Gastroesophageal sphincter (tissue), 4 donors: Measurements from ENCODE around the gene ARL2. TPM values are rescaled to one million over a fixed set of nuclear protein-coding genes. Genes with fewer than 3 reads are reported as not detected.
"Not testable (repeated sequence)": the region's sequence is repeated elsewhere in the genome, so short reads cannot be mapped to it uniquely, and the experiment has no call there.

Experiments used
- ATAC-seq: fragments of 150-250 bp; one replicate; pipeline ENCODE4 v1.9.1; 2016; ENCODE audit warnings: mild to moderate bottlenecking, moderate library complexity
- H3K27ac ChIP-seq, 4 donors: fragments of 200-600 bp; sonication (generic) in 3 of 4; 1 replicate in 3 of 4; 2 replicates in 1 of 4; pipeline ENCODE4 v1.5.1; 2016 to 2019
- H3K27me3 ChIP-seq: fragments of 200-600 bp; sonication (generic); one replicate; pipeline ENCODE4 v1.5.1; 2019
- H3K36me3 ChIP-seq, 2 donors: fragments of 200-600 bp; sonication (generic); one replicate each; pipeline ENCODE4 v1.5.1; 2019; ENCODE audit warnings: control low read depth in 1 of 2
- H3K4me1 ChIP-seq, 3 donors: fragments of 200-600 bp; sonication (generic); 1 replicate in 2 of 3; 2 replicates in 1 of 3; pipeline ENCODE4 v1.5.1; 2016 to 2019; ENCODE audit warnings: control low read depth in 2 of 3
- H3K4me3 ChIP-seq, 2 donors: fragments of 200-600 bp; sonication (generic); one replicate each; pipeline ENCODE4 v1.5.1; 2019; ENCODE audit warnings: mild to moderate bottlenecking in 1 of 2, moderate library complexity in 1 of 2
- H3K9me3 ChIP-seq, 3 donors: fragments of 200-600 bp; sonication (generic); one replicate each; pipeline ENCODE4 v1.5.1; 2017 to 2019; ENCODE audit warnings: control low read depth in 2 of 3
- EP300 ChIP-seq: sonication (generic); formaldehyde crosslinking; IDR thresholded peaks from one replicate; pipeline ENCODE4 v1.6.1; 2017; ENCODE audit warnings: antibody characterized with exemption, mild to moderate bottlenecking
- POLR2A ChIP-seq, 2 donors: fragments of 450-650 bp; IDR thresholded peaks; one replicate each; pipeline ENCODE4 v1.6.1; 2017; ENCODE audit warnings: antibody characterized with exemption in 2 of 2, mild to moderate bottlenecking in 2 of 2, moderate library complexity in 1 of 2
- POLR2AphosphoS5 ChIP-seq: sonication (generic); formaldehyde crosslinking; IDR thresholded peaks from one replicate; pipeline ENCODE4 v1.6.1; 2017; ENCODE audit warnings: antibody characterized with exemption
- WGBS, 2 donors: methylation state at CpG; one replicate each; pipeline ENCODE4 v1.1.5; 2018; ENCODE audit warnings: low coverage in 1 of 2; 5-methylcytosine and 5-hydroxymethylcytosine counted together
- total RNA-seq, 4 donors: library from RNA; depleted of rRNA; stranded (reverse); fragments of >200 nt; gene quantifications; one replicate each; pipeline ENCODE4 v1.1.0, GENCODE V29; 2016
- TF ChIP-seq, protein P1 (sequence below), 4 experiments: fragments of 200-600 bp in 2 of 4; fragments of 450-650 bp in 2 of 4; sonication (generic) in 1 of 4; IDR thresholded peaks; one replicate each; pipeline ENCODE4 v1.5.1; 2017 to 2019; ENCODE audit warnings: antibody characterized with exemption in 4 of 4, mild to moderate bottlenecking in 2 of 4, moderate library complexity in 2 of 4

The ARL2 gene
- total RNA-seq, 4 donors from 2014 or later: 158 to 220 (median 179) TPM

- Histone ChIP-seq H3K9me3 (no peaks in the 10 kb centered on the region), H3K36me3 (no peaks in the 10 kb centered on the region), H3K4me1 (peaks cover 0 to 22% (median 0%) of the 10 kb centered on the region in 3 donors), H3K27me3 (no peaks in the 10 kb centered on the region), H3K27ac (no peak overlapping the region), H3K4me3 (no peak overlapping the region)
- TF ChIP-seq, protein P1, sequence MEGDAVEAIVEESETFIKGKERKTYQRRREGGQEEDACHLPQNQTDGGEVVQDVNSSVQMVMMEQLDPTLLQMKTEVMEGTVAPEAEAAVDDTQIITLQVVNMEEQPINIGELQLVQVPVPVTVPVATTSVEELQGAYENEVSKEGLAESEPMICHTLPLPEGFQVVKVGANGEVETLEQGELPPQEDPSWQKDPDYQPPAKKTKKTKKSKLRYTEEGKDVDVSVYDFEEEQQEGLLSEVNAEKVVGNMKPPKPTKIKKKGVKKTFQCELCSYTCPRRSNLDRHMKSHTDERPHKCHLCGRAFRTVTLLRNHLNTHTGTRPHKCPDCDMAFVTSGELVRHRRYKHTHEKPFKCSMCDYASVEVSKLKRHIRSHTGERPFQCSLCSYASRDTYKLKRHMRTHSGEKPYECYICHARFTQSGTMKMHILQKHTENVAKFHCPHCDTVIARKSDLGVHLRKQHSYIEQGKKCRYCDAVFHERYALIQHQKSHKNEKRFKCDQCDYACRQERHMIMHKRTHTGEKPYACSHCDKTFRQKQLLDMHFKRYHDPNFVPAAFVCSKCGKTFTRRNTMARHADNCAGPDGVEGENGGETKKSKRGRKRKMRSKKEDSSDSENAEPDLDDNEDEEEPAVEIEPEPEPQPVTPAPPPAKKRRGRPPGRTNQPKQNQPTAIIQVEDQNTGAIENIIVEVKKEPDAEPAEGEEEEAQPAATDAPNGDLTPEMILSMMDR (IDR thresholded peaks at IDR 0.05): no peak
- TF ChIP-seq EP300 (no peak), POLR2AphosphoS5 (no peak), POLR2A (IDR thresholded peaks at IDR 0.05) (no peak)
- WGBS, 2 donors: 40 to 90% methylated on average over 1 of the region's 1 CpG
- no peak for ATAC-seq
Observed at GRCh38 chr11:64998141-64998540, 15.8 kb upstream of the ARL2 start.

DNA sequence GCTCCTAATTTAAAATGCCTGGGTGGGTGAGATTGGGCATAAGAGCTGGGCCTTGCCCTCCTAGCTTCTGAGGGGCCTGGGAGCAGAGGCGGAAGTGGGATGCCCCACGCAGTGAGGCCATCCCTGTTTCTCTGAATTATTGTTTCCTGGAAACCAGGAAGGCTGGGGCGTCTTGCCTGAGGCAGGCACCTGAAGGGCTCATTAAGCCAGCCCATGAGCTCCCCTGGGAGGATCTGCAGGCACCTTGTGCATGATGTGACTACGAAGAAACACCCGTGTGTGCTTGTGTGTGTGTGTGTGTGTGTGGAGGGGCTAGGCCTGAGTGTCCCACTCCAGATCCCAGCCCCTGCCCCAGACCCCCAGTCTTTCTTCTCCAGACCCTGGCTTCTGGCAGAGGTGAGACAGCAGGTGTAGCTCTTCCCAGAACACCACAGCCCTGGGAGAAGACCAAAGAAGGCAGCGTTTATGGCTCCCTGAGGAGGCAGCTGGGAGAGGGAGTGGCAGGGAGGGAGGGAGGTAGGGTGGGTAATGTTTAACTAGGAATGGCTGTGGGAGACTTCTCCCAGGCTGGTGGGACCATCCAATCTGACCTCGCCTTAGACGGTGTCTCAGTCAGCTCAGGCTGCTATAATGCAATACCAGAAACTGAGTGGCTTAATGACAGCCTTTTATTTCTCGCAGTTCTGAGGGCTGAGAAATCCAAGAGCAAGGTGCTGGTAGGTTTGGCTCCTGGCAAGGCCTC, 15.1 kb upstream of the ARL2 start:
- TF ChIP-seq, protein P1 (IDR thresholded peaks at IDR 0.05): no peak
- no peak for TF ChIP-seq EP300
- no peak for TF ChIP-seq POLR2AphosphoS5
- TF ChIP-seq POLR2A (IDR thresholded peaks at IDR 0.05): no peak
- ATAC-seq: no peak
- WGBS, 2 donors: 48 to 67% methylated on average over 1 to 2 of the region's 9 CpGs

DNA sequence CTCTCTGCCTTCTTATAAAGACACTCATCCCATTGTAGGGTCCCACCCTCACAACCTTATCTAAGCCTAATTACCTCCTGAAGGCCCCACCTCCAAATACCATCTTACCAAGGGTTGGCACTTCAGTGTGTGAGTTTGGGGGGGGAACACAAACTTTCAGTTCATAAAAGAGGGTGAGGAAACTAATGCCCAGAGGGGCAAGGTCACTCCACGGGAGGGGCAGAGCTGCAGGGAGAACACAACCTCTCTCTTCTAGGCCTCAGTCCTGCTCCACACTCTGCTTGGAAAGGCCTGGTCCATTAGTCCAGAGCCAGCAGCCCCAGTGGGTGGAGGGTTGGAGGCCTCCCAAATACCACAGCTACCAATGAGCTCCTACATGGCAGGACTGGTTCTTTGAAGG, 14.5 kb upstream of the ARL2 start:
- no CpG with 5 or more reads among the region's 1 CpG for WGBS, 2 donors
- TF ChIP-seq, protein P1 (IDR thresholded peaks at IDR 0.05): no peak
- TF ChIP-seq POLR2A (IDR thresholded peaks at IDR 0.05) (no peak), EP300 (no peak), POLR2AphosphoS5 (no peak)
- no peak for ATAC-seq

More for the DNA sequence above, 15.1 kb upstream of the ARL2 start:
- H3K36me3 ChIP-seq: no peaks in the 10 kb centered on the region
- no peaks in the 10 kb centered on the region for H3K27me3 ChIP-seq
- no peaks in the 10 kb centered on the region for H3K9me3 ChIP-seq
- H3K4me1 ChIP-seq: peaks cover 0 to 22% (median 0%) of the 10 kb centered on the region in 3 donors
- no peak overlapping the region for H3K4me3 ChIP-seq
- H3K27ac ChIP-seq: no peak overlapping the region

GRCh38 chr11:65002706-65003105, 11.3 kb upstream of the ARL2 start:
- Histone ChIP-seq H3K36me3 (no peaks in the 10 kb centered on the region), H3K27me3 (no peaks in the 10 kb centered on the region), H3K4me3 (no peak overlapping the region), H3K9me3 (no peaks in the 10 kb centered on the region), H3K27ac (no peak overlapping the region), H3K4me1 (no peaks in the 10 kb centered on the region)
- WGBS, 2 donors: 39 to 42% methylated on average over 4 of the region's 5 CpGs
- ATAC-seq: no peak
- TF ChIP-seq EP300: no peak
- TF ChIP-seq, protein P1 (IDR thresholded peaks at IDR 0.05): no peak

More for the DNA sequence above, 14.5 kb upstream of the ARL2 start:
- Histone ChIP-seq H3K36me3 (no peaks in the 10 kb centered on the region), H3K4me3 (no peak overlapping the region), H3K9me3 (no peaks in the 10 kb centered on the region), H3K27ac (no peak overlapping the region), H3K27me3 (no peaks in the 10 kb centered on the region), H3K4me1 (peaks cover 0 to 22% (median 0%) of the 10 kb centered on the region in 3 donors)

- TF ChIP-seq POLR2A (IDR thresholded peaks at IDR 0.05): no peak
- WGBS, 2 donors: 48 to 80% methylated on average over 2 of the region's 7 CpGs
- H3K4me1 ChIP-seq: no peaks in the 10 kb centered on the region
Observed at GRCh38 chr11:65003282-65003681, 10.7 kb upstream of the ARL2 start.

DNA sequence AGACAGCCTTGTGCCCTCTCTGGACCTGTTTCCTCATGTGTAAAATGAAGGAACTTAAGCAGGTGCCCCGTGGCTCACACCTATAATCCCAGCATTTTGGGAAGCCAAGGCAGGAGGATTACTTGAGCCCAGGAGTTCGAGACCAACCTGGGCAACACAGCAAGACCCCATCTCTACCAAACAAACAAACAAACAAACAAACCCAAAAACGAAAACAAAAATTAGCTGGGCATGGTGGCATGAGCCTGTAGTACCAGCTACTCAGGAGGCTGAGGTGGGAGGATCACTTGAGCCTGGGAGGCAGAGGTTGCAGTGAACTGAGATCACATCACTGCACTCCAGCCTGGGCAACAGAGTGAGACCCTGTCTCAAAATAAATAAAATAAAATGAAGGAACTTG, 10.0 kb upstream of the ARL2 start:
- not testable (repeated sequence) for H3K36me3 ChIP-seq, H3K27me3 ChIP-seq, H3K27ac ChIP-seq, H3K9me3 ChIP-seq, ATAC-seq, H3K4me1 ChIP-seq, H3K4me3 ChIP-seq
- 17 to 43% methylated on average over 1 of the region's 3 CpGs for WGBS, 2 donors

More at GRCh38 chr11:65003282-65003681, 10.7 kb upstream of the ARL2 start:
- Histone ChIP-seq H3K27me3 (no peaks in the 10 kb centered on the region), H3K36me3 (no peaks in the 10 kb centered on the region), H3K27ac (no peak overlapping the region), H3K4me3 (no peak overlapping the region), H3K9me3 (no peaks in the 10 kb centered on the region)
- ATAC-seq: no peak
